Subcutaneous adipose tissue (tissue), 4 donors: ENCODE results near the gene MTHFD1. TPM values are rescaled to one million over a fixed set of nuclear protein-coding genes. Genes with fewer than 3 reads are reported as not detected.

ENCODE experiments used
- CTCF ChIP-seq: fragments of 450-650 bp; IDR thresholded peaks from one replicate; pipeline ENCODE4 v1.5.1; 2016; ENCODE audit warnings: low read depth, mild to moderate bottlenecking, control low read depth, antibody characterized with exemption, moderate library complexity
- total RNA-seq, 4 donors: library from RNA; depleted of rRNA; stranded (reverse); fragments of >200 nt; gene quantifications; one replicate each; pipeline ENCODE4 v1.1.0, GENCODE V29; 2016

The MTHFD1 gene
- total RNA-seq, 4 donors from 2014 or later: 80.6 to 142 (median 99.5) TPM

- TF ChIP-seq CTCF: no peak
These were observed 113.4 kb downstream of the MTHFD1 start for GRCh38 chr14:64501411-64502171.

- no peak for TF ChIP-seq CTCF
These were observed 114.3 kb downstream of the MTHFD1 start for GRCh38 chr14:64502456-64502855.

- no peak for TF ChIP-seq CTCF
These were observed 114.8 kb downstream of the MTHFD1 start for GRCh38 chr14:64502887-64503433.

- no peak for TF ChIP-seq CTCF
These were observed 115.5 kb downstream of the MTHFD1 start, which contains the start of gene ZBTB25 for GRCh38 chr14:64503434-64504309. Gene ZBTB25, minus strand, starts transcription at chr14:64503838. Its CDS starts 13,305 bp downstream, at chr14:64490533.

GRCh38 chr14:64504310-64504896 lies 116.2 kb downstream of the MTHFD1 start, which contains the start of gene ZBTB1:
Gene ZBTB1, plus strand, starts transcription at chr14:64504770. Its CDS starts 16,735 bp downstream, at chr14:64521505.
- TF ChIP-seq CTCF: no peak

GRCh38 chr14:64504897-64505794 lies 117.0 kb downstream of the MTHFD1 start:
- TF ChIP-seq CTCF: no peak
